Stimulated activated CD8-positive, alpha-beta memory T cell treated with anti-CD3 and anti-CD28 coated beads, Interleukin-15, amount 100 ng/mL, for 1 hour (primary cell): ENCODE measurements around the gene RPAP2.
"Not testable (repeated sequence)": the region's sequence is repeated elsewhere in the genome, so short reads cannot be mapped to it uniquely, and the experiment has no call there.

Source experiments
- DNase-seq: peaks from one replicate; pipeline ENCODE4 v3.0.0-alpha.2; 2020; ENCODE audit warnings: low read depth

The RPAP2 gene

DNA sequence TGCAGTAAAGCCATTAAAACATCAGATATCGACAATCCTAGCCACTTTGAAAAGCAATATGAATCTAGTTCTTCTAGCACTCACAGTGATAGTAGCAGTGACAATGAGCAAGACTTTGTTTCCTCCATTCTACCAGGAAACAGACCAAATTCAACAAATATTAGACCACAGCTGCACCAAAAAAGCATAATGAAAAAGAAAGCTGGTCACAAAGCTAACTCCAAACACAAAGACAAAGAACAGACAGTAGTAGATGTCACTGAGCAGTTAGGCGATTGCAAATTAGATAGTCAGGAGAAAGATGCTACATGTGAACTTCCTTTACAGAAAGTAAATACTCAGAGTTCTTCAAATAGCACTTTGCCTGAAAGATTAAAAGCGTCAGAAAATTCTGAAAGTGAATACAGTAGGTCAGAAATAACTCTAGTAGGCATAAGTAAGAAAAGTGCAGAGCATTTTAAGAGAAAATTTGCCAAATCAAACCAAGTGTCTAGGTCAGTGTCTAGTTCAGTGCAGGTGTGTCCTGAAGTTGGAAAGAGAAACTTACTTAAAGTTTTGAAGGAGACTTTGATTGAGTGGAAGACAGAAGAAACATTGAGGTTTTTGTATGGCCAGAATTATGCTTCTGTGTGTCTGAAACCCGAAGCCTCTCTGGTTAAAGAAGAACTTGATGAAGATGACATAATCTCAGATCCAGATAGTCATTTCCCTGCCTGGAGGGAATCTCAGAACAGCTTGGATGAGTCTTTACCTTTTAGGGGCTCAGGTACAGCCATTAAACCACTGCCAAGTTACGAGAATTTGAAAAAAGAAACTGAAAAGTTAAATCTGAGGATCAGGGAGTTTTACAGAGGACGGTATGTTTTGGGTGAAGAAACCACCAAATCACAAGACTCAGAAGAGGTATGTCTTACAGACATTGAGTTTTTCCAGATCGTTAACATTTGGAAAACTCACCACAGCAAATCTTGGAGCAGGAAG lies 24.9 kb downstream of the RPAP2 start:
- DNase-seq, result no peak

DNA sequence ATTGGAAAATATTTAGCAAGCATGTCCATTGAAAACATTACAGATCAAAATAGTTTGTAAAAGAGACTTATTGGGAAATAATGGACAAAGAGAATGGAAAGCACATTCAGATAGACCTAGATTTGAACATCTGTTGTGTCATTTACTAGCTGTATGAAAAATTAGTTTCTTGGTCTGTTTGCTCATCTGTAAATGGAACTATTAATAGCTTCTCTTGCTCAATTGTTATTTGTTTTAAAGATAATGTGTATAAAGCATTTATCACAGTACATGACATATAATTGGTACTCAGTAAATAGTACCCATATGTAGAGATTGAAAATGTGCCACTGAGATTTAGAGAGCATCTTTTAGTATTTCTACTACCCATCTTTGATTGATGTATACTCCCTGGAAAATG lies 25.9 kb downstream of the RPAP2 start:
- no peak for DNase-seq

DNA sequence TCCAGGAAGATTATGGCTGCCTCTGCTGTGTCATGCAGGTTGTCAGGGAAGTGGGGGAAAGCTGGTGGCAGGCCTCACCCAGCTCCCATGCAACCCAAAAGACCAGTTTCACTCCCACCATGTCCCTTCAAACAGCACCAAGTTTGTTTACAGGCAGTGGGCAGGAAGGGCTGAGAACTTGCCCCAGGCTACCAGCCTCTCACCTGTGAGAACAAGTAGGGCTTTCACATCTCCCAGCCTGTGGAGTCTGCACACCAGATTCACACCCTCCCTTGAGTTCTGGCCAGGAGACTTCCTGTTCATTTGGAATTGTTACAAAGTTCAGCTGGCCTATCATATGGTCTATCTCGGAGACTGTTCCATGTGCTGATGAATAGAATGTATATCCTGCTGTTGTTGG lies 27.8 kb downstream of the RPAP2 start:
- DNase-seq, result no peak

DNA sequence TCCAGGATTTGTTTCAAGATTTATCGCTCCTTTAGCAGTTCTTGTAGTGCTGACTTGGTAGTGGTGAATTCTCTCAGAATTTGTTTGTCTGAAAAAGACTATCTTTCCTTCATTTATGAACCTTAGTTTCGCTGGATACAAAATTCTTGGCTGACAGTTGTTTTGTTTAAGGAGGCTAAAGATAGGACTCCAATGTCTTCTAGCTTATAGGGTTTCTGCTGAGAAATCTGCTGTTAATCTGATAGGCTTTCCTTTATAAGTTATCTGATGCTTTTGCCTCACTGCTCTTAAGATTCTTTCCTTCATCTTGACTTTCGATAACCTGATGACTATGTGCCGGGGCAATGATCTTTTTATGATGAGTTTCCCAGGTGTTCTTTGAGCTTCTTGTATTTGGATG lies 28.9 kb downstream of the RPAP2 start:
- no peak for DNase-seq

DNA sequence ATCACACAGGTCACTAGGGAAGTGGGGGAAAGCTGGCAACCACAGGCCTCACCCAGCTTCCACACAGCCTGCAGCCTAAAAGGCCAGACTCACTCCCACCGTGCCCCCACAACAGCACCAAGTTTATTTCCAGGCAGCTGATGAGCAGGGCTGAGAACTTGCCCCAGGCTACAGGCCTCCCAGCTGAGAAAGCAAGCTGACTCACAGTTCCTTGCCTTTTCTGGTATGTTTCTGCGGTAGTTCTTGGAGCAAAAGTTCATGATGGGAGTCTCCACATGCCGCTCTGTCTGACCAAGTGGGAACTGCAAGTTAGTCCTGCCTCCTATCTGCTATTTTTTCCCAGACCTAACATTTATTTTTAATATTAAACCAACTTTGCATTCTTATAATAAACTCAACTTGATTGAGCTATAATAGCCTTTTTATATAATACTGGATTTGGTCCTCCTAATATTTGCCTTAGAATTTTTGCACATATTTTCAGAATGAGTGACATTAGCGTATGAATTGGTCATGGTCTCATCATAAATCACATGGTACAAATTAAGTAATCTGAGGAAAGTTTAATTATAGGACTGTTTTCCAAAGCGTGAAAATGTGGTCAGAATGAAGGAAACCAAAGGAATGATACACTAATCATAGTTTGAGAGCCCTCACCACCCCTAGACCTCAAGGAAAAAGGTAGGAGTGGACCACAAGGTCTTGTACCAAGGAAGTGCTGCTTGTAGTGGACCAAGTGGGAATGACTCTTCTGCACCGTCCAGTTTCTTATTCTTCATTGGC lies 30.7 kb downstream of the RPAP2 start:
- no peak for DNase-seq

DNA sequence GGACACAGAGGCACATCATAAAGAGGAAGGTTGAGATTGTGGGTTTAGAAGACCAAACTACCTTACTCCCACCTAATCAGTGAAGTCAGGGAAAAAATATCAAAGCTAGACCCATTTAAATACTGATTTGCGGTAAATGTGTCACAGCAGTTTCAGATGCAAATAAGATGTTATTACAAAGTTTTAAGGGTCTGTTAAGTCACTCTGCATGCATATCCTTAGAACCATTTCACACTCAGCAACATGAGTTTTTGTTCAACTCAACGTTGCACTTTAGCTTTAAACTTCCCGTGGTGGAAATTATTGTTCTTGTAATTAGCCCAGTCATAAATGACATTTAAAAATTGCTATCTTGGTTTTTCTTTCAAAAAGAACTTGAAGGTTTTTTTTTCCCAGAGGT lies 34.8 kb downstream of the RPAP2 start:
- no peak for DNase-seq

DNA sequence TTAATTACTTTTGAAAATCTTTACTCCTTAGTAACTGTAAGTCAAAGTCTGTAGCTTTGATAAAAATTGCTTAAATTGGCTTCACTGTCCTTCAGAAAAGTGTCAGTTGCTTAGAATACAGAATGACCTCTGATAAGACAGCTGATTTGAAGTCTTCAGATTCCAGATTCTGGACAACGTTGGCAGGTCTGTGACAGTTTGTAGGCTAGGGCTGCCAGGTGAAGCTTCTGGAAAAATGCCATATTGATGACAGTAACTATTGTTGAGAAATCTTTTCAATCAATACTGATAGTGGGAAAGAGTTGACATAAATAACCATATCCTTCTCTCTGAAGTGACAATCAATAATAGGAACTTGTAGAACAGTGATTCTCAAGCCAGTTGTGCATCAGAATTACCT lies 41.3 kb downstream of the RPAP2 start:
- no peak for DNase-seq

DNA sequence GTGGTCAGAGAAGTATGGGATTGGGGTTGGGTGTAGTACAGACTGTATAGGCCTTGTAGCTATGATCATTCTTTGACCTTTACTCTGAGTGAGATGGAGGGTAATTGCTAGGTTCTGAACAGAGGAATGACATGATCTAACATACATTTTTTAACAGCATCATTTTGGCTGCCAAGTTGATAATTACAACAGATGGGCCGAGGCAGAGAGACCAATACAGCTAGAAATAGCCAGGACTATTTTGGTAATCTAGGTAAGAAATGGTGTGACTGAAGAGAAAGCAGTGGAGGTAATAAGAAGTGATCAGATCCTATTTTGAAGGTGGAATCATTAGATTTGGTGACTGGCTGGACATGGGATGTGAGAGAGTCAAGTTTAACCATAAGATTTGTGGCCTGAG lies 43.5 kb downstream of the RPAP2 start:
- no peak for DNase-seq

DNA sequence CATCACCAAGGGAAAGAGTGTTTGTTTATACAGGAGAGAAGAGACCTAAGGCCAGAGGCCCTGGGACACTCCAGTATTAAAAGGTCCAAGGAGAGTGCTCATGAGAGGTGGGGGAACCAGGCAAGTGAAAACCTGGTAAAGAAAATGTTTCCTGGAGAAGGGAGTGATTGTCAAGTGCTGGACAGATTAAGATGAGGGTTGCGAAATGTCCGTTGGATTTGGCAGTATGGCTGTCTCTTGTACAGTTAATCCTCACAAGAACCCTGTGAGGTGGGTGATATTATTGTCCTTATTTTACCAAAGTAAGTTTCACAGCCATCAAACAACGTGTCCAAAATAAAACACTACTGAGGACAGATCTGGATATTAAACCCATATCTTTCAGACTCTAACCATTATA lies 44.2 kb downstream of the RPAP2 start:
- no peak for DNase-seq

DNA sequence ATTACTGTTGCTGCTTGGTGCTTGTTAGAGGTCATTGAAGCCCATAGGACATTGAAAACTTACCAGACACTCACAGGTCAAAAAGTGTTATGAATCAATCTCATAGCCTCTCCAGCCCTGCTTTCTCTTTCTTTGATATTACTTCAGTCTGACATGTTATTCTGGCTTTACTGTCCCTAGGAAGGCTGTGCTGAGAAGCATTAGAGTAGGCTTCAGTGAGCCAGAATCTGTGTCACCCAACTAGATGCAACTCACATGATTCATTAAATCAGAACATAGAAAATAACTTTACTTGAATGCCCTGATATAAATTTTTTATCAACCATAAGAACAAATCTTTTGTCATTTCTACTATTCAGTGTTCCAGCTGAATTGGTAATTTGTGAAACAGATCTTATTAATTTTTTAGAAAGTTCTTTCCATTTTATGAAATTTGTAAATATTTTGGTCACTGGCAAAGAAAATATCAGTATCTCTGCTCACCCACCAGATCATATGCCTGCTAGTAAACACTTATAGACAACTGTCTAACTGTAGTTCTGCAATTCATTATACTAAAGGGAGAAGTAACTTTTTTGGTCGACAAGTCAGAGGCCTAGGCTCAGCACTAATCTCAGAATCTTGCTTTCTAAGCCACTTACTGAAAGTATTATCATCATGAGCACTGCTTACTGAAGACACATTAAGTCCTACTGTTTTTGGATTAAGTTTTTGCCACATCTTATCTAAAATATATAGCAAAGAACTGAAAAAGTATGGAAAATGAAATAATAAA lies 48.2 kb downstream of the RPAP2 start:
- no peak for DNase-seq

DNA sequence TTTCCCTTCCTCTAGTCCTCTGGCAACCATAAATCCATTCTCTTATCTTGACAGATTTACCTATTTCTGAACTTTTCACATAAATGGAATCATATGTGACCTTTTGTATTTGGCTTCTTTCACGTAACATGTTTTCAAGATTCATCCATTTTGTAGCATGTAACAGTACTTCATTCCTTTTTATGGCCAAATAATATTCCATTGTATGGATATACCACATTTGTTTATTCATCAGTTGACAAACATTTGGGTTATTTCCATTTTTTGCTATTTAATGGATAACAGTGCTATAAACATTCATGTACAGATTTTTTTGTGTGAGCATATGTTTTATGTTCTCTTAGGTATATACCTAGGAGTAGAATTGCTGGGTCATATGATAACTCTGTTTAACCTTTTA lies 54.0 kb downstream of the RPAP2 start:
- no peak for DNase-seq

DNA sequence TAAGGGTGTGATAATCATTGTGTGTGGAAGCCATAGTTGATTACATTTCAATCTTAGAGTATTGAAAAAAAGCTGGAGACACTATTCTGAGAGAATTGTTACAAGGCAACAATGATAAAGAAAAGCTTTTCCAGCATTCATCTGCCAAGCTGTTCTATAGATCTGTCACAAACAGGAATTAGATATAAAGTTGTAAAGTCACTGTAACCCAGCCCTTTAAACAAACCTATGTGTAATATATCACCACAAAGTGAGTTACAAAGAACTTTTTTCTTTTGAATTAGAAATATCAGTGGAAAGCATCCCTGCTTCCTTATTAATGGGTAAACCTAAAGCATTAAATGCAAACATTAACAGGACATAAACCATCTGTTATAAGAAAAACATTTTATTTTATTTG lies 55.4 kb downstream of the RPAP2 start:
- no peak for DNase-seq

DNA sequence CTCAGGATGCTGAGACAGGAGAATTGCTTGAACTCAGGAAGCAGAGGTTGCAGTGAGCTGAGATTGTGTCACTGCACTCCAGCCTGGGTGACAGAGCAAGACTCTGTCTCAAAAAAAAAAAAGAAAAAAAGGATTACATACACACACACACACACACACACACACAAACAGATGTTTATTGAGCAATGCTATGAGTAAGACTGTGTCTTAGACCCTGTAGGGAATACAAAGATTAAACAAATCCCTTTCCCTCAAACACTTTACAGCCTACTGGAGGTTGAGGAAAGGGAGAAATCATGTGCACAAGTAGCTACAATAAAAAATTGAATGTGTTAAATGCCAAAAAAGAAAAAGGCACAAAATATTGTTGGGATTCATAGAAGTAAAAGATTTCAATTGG lies 58.1 kb downstream of the RPAP2 start:
- DNase-seq, result no peak

DNA sequence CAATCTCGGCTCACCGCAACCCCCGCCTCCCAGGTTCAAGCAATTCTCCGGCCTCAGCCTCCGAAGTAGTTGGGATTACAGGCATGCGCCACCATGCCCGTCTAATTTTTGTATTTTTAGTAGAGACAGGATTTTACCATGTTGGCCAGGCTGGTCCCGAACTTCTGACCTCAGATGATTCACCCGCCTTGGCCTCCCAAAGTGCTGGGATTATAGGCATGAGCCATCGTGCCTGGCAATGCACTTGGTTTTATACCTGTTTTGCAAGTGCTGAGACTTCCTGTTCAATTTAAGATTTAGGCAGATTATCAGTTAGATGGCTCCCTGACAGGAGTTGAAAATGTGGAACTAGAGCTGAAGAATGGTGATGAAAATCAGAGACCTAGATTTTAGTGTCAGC lies 60.5 kb downstream of the RPAP2 start:
- not testable (repeated sequence) for DNase-seq

DNA sequence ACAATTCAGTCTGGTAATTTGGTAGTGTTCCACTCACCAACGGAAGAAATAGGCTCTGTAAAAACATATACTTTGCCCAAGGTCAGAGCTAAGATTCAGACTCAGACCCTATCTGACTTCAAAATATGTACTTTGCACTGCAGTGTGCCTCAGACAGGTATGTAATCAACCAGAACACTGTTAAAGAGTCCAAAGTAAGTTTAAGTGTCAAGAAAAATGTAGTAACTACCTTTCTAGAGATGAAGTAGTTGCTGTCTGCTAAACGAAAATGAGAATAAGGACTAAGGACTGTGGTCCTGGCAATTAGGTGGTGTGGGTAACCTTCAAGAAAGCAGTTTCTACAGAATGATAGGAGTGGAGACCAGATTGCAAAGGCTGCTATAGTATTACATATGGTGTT lies 61.1 kb downstream of the RPAP2 start:
- DNase-seq, result no peak

DNA sequence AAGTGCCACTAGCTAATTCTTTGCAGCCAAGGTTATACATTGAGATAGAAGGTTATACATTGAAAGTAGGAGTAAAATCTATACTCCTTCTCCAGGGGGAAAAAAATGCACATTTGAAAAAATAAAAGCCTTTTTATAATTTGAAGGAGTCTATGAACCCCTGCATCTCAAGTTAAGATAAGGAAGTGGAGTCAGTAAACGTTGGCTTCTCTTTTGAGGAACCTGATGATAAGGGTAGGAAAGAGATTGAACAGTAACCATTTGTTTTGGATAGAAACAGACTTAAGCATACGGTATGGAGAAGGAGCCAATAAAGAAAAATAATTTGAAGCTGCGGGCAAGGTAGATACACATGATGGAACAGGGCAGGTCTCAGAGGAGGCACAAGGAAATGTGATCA lies 64.1 kb downstream of the RPAP2 start:
- DNase-seq, result no peak

DNA sequence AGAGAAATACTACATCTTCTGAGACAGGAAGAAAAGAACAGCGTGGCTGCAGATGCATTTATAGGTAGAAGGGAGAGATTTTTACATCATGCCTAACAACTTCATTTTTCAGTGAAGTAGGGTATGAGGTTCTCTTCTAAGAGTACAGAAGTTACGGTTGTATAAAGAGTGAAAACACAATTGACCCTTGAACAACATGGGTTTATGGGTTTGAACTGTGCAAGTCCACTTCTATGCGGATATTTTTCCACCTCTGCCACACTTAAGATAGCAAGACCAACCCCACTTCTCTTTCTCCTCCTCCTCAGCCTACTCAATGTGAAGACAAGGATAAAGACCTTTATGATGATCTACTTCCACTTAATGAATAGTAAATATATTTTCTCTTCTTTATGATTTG lies 64.5 kb downstream of the RPAP2 start:
- DNase-seq, result no peak

DNA sequence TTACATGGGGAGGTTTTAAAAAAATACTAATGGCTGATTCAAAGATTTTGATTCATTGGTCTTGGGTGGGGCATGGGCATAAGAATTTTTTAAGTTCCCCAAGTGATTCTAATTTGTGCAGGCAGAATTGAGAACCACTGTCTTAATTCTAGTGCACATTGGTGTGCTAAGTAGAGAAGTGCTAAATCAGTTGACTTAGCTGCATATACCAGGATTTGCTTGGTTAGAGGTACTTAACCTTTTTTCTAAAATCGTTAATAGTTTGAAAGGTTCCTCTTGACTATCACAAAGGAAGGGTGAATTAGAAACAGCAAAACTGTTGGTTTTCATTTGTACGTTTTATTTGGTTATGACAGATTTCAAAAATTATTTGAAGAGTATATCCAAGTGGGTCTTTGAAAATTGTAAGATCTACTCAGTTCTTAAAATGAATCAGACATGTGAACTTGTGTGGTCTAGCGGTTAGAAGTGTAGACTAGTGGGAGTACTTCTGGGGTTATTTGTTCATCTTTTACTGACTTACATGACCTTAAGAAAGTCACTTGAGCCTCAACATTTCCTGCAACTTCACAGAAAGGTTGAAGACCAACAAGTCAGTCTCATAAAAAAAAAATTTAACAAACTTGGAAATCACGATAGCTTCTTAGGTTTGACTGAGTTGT lies 66.7 kb downstream of the RPAP2 start:
- no peak for DNase-seq

DNA sequence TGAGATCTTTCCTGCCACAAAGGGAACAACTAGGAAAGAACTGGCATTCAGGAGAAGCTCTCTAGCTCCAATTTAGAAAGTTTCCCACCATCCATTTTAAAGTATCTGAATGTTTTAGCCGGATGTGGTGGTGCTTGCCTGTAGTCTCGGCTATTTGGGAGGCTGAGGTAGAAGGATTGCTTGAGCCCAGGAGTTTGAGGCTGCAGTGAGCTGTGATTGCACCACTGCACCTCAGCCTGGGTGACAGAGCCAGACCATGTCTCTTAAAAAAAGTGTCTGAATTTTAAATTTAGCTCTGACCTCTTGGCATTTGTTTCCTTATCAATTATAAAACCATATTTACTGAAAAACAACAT lies 67.2 kb downstream of the RPAP2 start:
- DNase-seq, result no peak

DNA sequence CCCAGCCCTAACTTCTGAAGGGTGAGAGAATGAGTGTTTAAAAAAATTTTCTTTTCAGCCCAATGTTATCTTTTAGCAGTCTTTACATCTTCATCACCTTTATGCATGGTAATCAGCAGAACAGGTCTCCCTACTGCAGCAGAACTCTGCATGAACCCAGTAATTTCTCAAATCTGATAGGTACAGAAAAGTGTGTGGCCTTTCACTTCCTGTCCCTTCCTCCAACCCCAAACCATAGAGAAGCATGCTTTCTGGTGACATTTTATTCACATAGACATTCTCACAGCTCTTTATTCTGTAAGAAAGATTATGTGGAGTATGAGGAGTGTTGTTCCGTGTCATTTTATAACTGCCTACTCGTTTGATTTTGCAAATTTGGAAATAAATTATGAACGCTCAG lies 68.6 kb downstream of the RPAP2 start:
- no peak for DNase-seq

DNA sequence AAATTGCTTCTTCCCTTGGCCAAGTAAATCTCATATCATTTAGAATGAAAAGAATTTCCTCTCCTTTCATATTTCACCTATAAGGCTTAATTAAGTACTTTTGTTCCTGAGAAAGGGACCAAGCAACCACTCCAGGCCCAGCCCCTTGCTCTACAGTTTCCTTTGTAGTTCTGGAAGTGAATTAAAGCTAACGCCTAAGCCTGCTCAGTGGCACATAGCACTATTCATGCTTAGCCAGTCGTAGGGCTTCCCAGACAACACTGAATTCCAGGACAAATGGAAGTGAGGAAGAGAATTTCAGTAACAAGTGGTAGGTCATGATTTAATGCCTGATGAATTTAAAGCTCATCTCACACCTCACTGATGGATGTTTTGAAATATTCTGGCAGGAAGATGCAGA lies 73.3 kb downstream of the RPAP2 start:
- DNase-seq, result no peak

DNA sequence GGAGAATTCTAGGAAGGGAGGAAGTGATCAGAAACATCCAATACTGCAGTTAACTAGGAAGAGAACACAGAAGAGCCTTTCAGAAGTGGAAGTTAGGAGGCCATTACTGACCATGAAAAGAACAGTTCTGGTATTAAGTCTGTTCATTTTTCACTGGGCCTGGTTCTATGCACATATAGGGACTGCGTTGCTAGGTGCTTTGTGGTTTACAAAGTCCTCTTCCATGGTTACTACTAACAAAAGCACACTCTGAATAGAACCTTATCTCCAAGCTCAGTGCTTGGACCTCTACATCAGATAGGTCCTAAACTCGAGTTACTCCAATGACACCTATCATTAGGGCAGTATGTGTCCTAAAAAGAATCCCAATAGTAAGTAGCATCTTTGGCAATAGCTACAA lies 75.4 kb downstream of the RPAP2 start:
- no peak for DNase-seq
